ENCODE results near the gene LIN28B. TPM values are rescaled to one million over a fixed set of nuclear protein-coding genes. Genes with fewer than 3 reads are reported as not detected.

The LIN28B gene
- total and polyA plus RNA-seq, 2 of the 4 experiments (the other 2 are of a cell fraction): not detected

DNA sequence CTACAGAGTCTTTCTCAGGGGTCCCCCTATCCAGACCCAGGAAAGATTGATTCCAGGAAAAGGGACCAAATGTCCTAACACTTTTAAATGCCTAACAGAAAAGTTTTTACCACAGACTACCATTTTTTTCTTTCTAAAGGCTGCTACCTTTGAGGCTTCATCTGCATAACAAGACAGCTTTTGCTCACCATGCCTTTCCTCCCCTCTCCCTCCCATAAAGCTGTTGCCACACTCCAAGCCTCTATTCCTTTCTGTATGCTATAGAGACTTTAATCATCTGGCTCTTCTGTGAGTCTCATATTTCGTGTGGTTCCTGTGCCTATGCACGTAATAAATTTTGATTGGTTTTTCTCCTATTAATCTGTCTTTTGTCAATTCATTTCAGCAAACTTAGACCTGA lies 26.0 kb upstream of the LIN28B start:
- Histone ChIP-seq H3K56ac (ENCODE audit: extremely low read depth, insufficient read depth, low read length) (no peak overlapping the region), H2BK15ac (ENCODE audit: low read depth, low read length) (no peak overlapping the region), H2BK120ac (ENCODE audit: low read depth, low read length) (no peak overlapping the region), H4K91ac (ENCODE audit: insufficient read depth, low read depth, low read length) (no peak overlapping the region), H3K9ac (ENCODE audit: low read depth, low read length) (no peak overlapping the region), H2BK5ac (ENCODE audit: low read depth, low read length, poor library complexity, severe bottlenecking) (no peak overlapping the region), H4K5ac (ENCODE audit: low read depth, low read length) (no peak overlapping the region), H3K9me1 (ENCODE audit: insufficient read depth, low read length) (no peaks in the 10 kb centered on the region), H4K20me1 (ENCODE audit: insufficient read depth, low read length) (no peaks in the 10 kb centered on the region), H2AK9ac (replicated peaks; ENCODE audit: low read depth, low read length, poor library complexity) (no peak overlapping the region), H3K4me2 (ENCODE audit: low read depth, low read length) (no peak overlapping the region), H3K9me3 (ENCODE audit: control insufficient read depth, insufficient read depth, low read length) (no peaks in the 10 kb centered on the region), H4K8ac (ENCODE audit: low read depth in 2 of 2, low read length in 2 of 2) (no peak overlapping the region), H3K4ac (ENCODE audit: low read depth, low read length) (no peak overlapping the region), H3K14ac (replicated peaks; ENCODE audit: low read depth, low read length) (no peak overlapping the region), H2AK5ac (ENCODE audit: low read depth, low read length) (no peak overlapping the region), H2BK20ac (ENCODE audit: low read depth, low read length) (no peak overlapping the region), H3K79me1 (ENCODE audit: low read depth in 1 of 2, low read length in 2 of 2) (no peaks in the 10 kb centered on the region), H3K27ac (ENCODE audit: insufficient read depth, low read length) (no peak overlapping the region), H3K27me3 (ENCODE audit: control insufficient read depth, insufficient read depth, low read length) (peaks cover 1% of the 10 kb centered on the region; the same call in 1 of the 2 replicates), H3K36me3 (ENCODE audit: control insufficient read depth, insufficient read depth, low read length) (no peaks in the 10 kb centered on the region), H3K23ac (ENCODE audit: low read depth, low read length) (no peak overlapping the region), H2AFZ (replicated peaks; ENCODE audit: low read length, poor library complexity) (no peak overlapping the region), H3K18ac (ENCODE audit: low read depth, low read length) (no peak overlapping the region), H3K4me3 (ENCODE audit: insufficient read depth, low read depth, low read length) (no peak overlapping the region), H3K4me1 (ENCODE audit: control insufficient read depth, insufficient read depth, low read length) (no peaks in the 10 kb centered on the region)
- no peak for TF ChIP-seq MAZ (IDR thresholded peaks at IDR 0.05; ENCODE audit: borderline replicate concordance, low read depth, low read length)
- TF ChIP-seq, protein P1, sequence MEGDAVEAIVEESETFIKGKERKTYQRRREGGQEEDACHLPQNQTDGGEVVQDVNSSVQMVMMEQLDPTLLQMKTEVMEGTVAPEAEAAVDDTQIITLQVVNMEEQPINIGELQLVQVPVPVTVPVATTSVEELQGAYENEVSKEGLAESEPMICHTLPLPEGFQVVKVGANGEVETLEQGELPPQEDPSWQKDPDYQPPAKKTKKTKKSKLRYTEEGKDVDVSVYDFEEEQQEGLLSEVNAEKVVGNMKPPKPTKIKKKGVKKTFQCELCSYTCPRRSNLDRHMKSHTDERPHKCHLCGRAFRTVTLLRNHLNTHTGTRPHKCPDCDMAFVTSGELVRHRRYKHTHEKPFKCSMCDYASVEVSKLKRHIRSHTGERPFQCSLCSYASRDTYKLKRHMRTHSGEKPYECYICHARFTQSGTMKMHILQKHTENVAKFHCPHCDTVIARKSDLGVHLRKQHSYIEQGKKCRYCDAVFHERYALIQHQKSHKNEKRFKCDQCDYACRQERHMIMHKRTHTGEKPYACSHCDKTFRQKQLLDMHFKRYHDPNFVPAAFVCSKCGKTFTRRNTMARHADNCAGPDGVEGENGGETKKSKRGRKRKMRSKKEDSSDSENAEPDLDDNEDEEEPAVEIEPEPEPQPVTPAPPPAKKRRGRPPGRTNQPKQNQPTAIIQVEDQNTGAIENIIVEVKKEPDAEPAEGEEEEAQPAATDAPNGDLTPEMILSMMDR (conservative IDR thresholded peaks at IDR 0.05; ENCODE audit: low read depth, low read length): no peak
- TF ChIP-seq, protein P2, sequence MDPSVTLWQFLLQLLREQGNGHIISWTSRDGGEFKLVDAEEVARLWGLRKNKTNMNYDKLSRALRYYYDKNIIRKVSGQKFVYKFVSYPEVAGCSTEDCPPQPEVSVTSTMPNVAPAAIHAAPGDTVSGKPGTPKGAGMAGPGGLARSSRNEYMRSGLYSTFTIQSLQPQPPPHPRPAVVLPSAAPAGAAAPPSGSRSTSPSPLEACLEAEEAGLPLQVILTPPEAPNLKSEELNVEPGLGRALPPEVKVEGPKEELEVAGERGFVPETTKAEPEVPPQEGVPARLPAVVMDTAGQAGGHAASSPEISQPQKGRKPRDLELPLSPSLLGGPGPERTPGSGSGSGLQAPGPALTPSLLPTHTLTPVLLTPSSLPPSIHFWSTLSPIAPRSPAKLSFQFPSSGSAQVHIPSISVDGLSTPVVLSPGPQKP (IDR thresholded peaks at IDR 0.05; ENCODE audit: borderline replicate concordance, low read depth, low read length): no peak
- ChIA-PET POLR2A (ENCODE audit: unreplicated experiment) (interaction anchor here (0.5 kb wide), 1 partner anchor 154 kb away, joined by 5 read pairs; no protein-coding TSS in a partner anchor), CTCF (no interaction called here)
- WGBS, 2 experiments (ENCODE audit: extremely low coverage in 2 of 2, insufficient read length in 1 of 2): no CpG with 5 or more reads among the region's 2 CpGs
- DNase-seq (no peak), ATAC-seq (ENCODE audit: low read depth) (no peak)
- dilution Hi-C loops (cut with HindIII; ENCODE audit: low sequenced_read_pairs, unreplicated experiment): no loop called here
- BruUV-seq (replicated peaks): no TSS peak
- intact Hi-C loops (cut with micrococcal nuclease): no loop called here
- in situ Hi-C loops (cut with MboI; ENCODE audit: low sequenced_read_pairs): no loop called here
